ENCODE data around the gene PTCH1. TPM values are rescaled to one million over a fixed set of nuclear protein-coding genes. Genes with fewer than 3 reads are reported as not detected.
A peak's percentile ranks its signal among the peaks of the same experiment; 100 is the strongest.

PTCH1 gene
- total RNA-seq, 1 donor from 2014 or later = 9.9 TPM

DNA sequence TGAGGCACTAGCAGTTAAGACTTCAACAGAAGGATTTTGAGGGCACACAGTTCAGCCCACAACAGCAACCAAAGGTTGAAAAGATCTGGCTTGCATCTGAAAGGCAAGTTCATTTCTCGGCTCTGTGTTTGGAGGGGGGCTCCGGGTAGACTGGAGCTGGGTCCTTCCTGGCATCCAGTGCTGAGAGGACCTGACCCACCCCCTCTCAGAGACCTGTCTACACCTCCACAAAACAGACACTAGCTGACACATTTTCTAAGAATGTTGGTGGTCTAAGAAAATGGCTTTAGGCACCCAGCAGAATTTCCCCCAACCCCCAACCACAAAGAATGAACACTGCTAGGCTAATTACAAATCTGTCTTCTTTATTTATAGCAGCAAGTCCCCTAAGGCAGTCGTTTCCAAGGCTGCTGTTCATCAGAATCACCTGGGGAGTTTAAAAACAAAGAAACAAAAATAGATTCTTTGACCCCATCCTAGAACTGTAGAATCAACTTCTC is 6.2 kb upstream of the PTCH1 start:
- intact Hi-C loops (cut with micrococcal nuclease) = no loop called here
- DNase-seq (ENCODE audit: low spot score) = no peak

DNA sequence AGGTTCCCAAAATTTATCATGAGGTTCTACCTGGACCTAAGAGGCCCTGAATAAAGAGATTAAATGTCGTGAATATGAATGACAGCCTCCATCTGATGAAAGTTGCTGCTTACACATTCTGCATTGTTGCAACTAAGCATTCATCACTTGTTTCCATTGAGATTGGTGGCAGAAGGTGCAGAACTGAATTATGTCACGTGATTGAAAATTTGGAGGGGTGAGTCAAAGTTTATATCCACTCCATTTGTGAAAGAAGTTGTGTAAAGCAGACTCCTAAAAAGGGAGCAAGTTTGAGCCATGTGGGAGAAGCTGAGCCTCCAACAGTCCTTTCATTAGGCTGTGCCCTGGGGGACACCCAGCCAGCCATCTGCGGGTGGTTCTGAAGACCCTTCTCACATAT is 4.9 kb upstream of the PTCH1 start:
- no peaks in the 10 kb centered on the region for H3K36me3 Mint-ChIP-seq (ENCODE audit: low read depth)
- no peak overlapping the region for H3K27ac Mint-ChIP-seq
- H3K27me3 Mint-ChIP-seq (ENCODE audit: insufficient read depth) = peaks cover 53% of the 10 kb centered on the region
- H3K4me3 Mint-ChIP-seq = no peak overlapping the region
- peaks cover 4% of the 10 kb centered on the region for H3K9me3 Mint-ChIP-seq
- peaks cover 1% of the 10 kb centered on the region for H3K4me1 Mint-ChIP-seq (ENCODE audit: low read depth)
- intact Hi-C loops (cut with micrococcal nuclease) = no loop called here
- no peak for DNase-seq (ENCODE audit: low spot score)

More for the DNA sequence above, 6.2 kb upstream of the PTCH1 start:
- Mint-ChIP-seq H3K36me3 (ENCODE audit: low read depth) (no peaks in the 10 kb centered on the region), H3K27ac (no peak overlapping the region), H3K27me3 (ENCODE audit: insufficient read depth) (peaks cover 50% of the 10 kb centered on the region), H3K4me1 (ENCODE audit: low read depth) (no peaks in the 10 kb centered on the region), H3K9me3 (peaks cover 4% of the 10 kb centered on the region), H3K4me3 (no peak overlapping the region)

DNA sequence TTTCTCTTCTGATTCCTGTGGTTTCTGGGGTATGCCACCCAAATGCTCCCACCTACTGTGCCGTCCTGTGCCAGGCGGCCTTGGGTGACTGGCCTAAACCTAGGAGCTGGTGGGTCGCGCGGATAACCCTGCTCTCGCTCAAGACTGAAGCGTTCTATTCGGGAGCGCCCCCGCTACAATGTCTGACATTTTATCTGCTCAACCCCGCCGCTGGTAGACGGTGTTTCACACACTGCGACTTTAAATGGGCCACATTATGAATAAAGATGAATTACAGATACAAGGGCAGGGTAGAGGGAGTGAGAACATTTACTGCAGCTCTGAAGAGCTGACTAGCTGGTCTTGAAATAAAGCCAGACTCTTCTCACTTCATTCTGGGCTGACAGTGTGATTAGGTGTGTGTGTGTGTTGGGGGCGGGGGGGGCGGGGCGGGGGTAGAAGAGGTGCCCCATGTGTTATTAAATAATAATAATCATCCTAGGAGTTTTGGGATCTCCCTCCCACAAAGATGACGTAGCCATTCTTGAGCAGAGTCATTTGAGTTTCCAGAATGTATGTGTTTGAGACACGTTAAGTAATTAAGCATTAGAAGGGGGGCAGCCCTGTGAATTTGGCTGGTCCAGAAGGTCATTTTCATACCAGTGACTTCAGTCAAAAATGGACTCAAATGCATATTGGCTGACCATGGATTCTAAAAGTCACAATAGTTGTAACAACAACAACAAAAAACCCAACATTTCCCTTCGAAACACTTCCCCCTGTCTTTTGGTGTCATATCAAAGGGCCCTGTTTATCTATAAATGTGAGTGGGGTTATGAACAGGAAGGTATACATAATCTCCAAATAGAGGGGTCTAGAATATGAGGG is 1.0 kb upstream of the PTCH1 start:
- H3K27me3 Mint-ChIP-seq (ENCODE audit: insufficient read depth) = peaks cover 75% of the 10 kb centered on the region
- H3K36me3 Mint-ChIP-seq (ENCODE audit: low read depth) = peaks cover 9% of the 10 kb centered on the region
- no peak for DNase-seq (ENCODE audit: low spot score)
- H3K4me3 Mint-ChIP-seq = no peak overlapping the region
- H3K9me3 Mint-ChIP-seq = peaks cover 4% of the 10 kb centered on the region
- peaks cover 11% of the 10 kb centered on the region for H3K4me1 Mint-ChIP-seq (ENCODE audit: low read depth)
- H3K27ac Mint-ChIP-seq = no peak overlapping the region
- intact Hi-C loops (cut with micrococcal nuclease) = loop anchor here (1.0 to 10.0 kb wide), 4 partner anchors 10 to 1137 kb away; partner anchors contain the start of gene PRXL2C

DNA sequence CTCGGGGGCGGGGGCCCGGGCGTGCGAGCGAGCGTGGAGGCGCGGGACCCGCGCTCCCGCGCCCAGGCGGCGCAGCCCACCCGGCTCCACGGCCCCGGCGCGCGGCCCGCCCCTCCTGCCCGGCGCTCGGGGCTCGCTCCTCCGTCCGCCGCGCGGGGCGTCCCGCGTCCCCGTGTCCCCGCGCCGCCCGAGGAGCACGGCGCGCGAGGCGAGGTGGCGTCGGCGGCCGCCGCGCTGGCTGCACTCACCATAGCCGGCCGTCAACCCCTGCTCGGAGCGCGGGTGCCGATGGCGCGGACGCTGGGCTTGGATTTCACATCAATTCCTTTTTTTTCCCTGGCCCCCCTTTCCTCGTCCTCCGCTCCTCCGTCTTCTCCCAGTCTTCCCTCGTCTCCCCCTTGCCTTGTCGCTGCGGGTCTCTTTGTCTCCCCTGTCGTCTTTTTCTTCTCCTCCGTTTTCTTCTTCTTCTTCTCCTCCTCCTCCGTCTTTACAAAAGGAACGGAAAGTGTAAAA is 494 bp downstream of the PTCH1 start:
- peak overlapping the region; percentile 83 for H3K27ac Mint-ChIP-seq
- H3K9me3 Mint-ChIP-seq = peaks cover 4% of the 10 kb centered on the region
- DNase-seq (ENCODE audit: low spot score) = no peak

DNA sequence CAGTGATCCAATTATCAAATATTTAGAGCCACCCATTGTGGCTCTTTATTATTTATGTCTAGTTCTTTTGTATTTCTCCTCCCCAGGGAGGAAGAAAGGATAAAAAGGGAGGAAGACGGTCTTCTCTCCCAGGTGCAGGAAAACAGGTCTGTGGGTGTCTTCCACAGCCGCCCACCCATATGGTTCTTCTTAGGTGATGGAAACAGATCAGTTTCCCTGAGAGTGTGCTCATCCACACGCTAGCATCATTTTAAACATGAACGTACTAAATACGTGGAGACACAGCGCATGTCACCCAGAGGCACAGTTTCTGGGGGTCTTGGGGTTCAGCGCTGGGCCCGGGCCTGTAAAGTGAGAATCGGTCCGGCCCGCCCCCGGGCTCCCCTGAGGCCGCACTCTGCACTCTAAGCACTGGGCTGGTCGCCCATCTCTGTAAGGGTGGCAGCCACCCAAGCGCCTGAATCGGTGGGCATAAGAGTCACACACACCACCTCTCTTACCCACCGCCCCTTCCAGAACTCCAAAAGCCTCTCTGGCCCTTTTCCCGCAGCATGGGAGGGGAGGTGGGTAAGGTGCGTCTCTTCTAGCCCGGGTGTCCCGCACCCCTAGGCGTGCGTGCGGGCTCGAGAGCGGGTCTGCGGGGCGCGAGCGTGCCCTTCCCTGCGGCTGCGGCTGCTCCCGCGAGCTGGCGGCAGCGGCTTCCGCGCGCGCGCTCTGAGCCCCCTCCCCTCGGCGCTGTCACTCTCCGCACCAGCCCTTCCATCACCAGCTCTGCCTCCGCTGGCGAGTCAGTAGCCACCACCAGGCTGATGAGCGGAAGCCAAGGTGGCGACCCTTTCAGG is 1.3 kb downstream of the PTCH1 start:
- DNase-seq (ENCODE audit: low spot score) = no peak
- Mint-ChIP-seq H3K36me3 (ENCODE audit: low read depth) (peaks cover 9% of the 10 kb centered on the region), H3K4me3 (peak overlapping the region; percentile 58), H3K4me1 (ENCODE audit: low read depth) (peaks cover 23% of the 10 kb centered on the region), H3K27ac (no peak overlapping the region), H3K27me3 (ENCODE audit: insufficient read depth) (peaks cover 70% of the 10 kb centered on the region), H3K9me3 (peaks cover 4% of the 10 kb centered on the region)
- intact Hi-C loops (cut with micrococcal nuclease) = loop anchor here (10.0 kb wide), 3 partner anchors 91 to 1139 kb away; partner anchors contain the start of gene PRXL2C

More for the DNA sequence above, 494 bp downstream of the PTCH1 start:
- H3K36me3 Mint-ChIP-seq (ENCODE audit: low read depth) = peaks cover 9% of the 10 kb centered on the region
- peaks cover 76% of the 10 kb centered on the region for H3K27me3 Mint-ChIP-seq (ENCODE audit: insufficient read depth)
- intact Hi-C loops (cut with micrococcal nuclease) = loop anchor here (10.0 kb wide), 3 partner anchors 91 to 1139 kb away; partner anchors contain the start of gene PRXL2C
- H3K4me1 Mint-ChIP-seq (ENCODE audit: low read depth) = peaks cover 22% of the 10 kb centered on the region
- H3K4me3 Mint-ChIP-seq = peak overlapping the region; percentile 93

DNA sequence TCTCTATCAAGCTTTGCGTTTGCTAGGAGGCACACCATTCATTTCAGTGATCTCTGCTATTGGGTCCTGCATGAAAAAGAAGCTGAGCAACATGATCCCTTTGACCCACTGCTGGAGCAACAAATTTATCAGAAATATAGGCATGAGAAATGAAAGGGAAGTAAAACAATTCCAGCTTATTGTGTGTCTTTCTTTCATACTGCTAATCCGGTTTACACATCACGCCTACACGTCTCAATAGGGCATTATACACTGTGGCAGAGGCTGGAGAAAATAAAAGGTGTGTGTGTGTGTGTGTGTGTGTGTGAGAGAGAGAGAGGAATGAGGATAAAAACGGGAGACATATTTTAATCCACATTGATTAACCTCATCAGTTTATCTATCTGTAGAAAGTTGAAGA is 2.4 kb downstream of the PTCH1 start:
- Mint-ChIP-seq H3K27me3 (ENCODE audit: insufficient read depth) (peaks cover 71% of the 10 kb centered on the region), H3K9me3 (no peaks in the 10 kb centered on the region), H3K4me3 (peak overlapping the region; percentile 1), H3K4me1 (ENCODE audit: low read depth) (peaks cover 34% of the 10 kb centered on the region), H3K27ac (no peak overlapping the region), H3K36me3 (ENCODE audit: low read depth) (peaks cover 9% of the 10 kb centered on the region)
- intact Hi-C loops (cut with micrococcal nuclease) = loop anchor here (5.0 to 10.0 kb wide), 4 partner anchors 90 to 1140 kb away; partner anchors contain the start of genes PRXL2C and ZNF367
- DNase-seq (ENCODE audit: low spot score) = no peak

DNA sequence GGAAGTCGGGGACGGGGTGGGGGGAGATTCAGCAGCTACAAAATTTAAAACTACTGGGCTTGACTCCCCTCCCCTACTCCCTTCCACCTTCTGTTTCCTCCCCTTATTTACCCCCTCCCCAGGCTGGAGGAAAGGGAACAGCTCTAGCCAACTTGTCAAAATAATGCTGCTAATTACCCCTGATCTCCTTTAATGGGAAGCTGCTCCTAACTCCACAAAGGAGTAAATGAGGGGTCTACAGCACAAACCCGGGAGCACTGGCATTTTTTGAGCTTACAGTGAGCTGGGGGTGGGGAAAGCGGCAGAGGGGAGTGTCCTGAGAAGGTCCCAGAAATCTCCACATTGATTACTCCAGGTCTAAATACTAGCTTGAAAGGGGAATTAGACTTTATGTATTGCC is 3.1 kb downstream of the PTCH1 start:
- H3K27me3 Mint-ChIP-seq (ENCODE audit: insufficient read depth) = peaks cover 72% of the 10 kb centered on the region
- intact Hi-C loops (cut with micrococcal nuclease) = loop anchor here (5.0 to 10.0 kb wide), 4 partner anchors 89 to 1141 kb away; partner anchors contain the start of genes PRXL2C and ZNF367
- H3K27ac Mint-ChIP-seq = no peak overlapping the region
- no peak for DNase-seq (ENCODE audit: low spot score)
- peaks cover 9% of the 10 kb centered on the region for H3K36me3 Mint-ChIP-seq (ENCODE audit: low read depth)
- H3K4me3 Mint-ChIP-seq = no peak overlapping the region
- H3K9me3 Mint-ChIP-seq = no peaks in the 10 kb centered on the region
- peaks cover 38% of the 10 kb centered on the region for H3K4me1 Mint-ChIP-seq (ENCODE audit: low read depth)

DNA sequence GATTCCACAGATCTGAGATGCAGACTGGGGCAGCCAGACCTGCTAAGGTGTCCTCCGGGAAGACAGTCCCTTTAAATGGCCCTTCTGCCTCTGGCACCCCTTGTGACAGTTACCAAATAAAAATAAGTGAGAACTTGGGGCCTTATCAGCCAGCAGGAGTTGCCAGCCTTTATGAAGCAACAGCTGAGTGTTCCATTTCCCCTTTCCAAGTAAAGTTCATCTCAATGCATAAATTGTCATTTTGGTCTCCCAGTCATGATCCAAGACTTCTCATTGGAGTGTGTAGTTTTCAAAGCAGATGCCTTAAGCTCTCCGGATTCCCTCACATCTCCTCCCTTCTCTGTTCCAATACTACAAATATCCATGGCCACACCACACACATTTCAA is 4.1 kb downstream of the PTCH1 start:
- no peak for DNase-seq (ENCODE audit: low spot score)
- intact Hi-C loops (cut with micrococcal nuclease) = loop anchor here (5.0 to 10.0 kb wide), 4 partner anchors 88 to 1142 kb away; partner anchors contain the start of genes PRXL2C and ZNF367
- Mint-ChIP-seq H3K9me3 (no peaks in the 10 kb centered on the region), H3K4me3 (peak overlapping the region; percentile 84), H3K36me3 (ENCODE audit: low read depth) (peaks cover 10% of the 10 kb centered on the region), H3K4me1 (ENCODE audit: low read depth) (peaks cover 42% of the 10 kb centered on the region), H3K27ac (peak overlapping the region; percentile 36), H3K27me3 (ENCODE audit: insufficient read depth) (peaks cover 68% of the 10 kb centered on the region)

DNA sequence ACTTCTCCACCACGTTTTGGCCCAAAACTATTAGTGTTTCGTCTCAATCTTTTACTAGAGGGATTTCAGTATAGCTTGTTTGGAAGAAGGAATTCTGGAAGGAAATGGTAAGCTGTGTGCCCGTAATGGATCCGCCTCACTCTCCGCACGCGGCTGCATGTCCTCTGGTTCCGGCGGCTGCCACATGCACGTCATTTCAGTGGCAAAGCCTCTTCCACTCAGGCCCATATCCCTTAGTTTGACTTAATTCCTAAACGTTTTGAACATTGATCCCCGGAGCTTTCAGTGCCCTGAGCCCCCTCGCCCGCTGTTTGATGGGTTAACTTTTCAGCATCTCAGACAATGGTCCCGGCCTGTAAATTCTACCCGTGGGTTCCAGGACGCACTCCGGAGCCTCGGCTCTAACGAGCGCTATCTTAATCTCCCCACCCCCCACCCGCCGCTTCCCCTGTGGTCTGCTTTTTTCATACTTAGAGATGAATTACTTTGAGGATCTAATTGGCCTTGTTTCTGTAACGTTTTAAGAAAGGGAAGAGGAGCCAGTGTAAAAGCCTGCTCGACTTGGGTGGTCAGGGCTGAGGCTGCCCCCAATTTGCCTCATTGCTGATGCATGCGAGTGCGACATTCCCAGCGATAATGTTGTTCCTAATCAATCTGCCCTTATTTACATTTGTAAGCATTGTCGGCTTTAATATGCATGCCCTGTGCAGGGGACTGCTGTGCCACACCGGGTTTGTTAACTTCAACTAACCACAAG is 4.6 kb downstream of the PTCH1 start:
- Mint-ChIP-seq H3K4me3 (peak overlapping the region; percentile 84), H3K36me3 (ENCODE audit: low read depth) (peaks cover 10% of the 10 kb centered on the region), H3K27ac (peak overlapping the region; percentile 36), H3K4me1 (ENCODE audit: low read depth) (peaks cover 47% of the 10 kb centered on the region), H3K27me3 (ENCODE audit: insufficient read depth) (peaks cover 65% of the 10 kb centered on the region), H3K9me3 (no peaks in the 10 kb centered on the region)
- intact Hi-C loops (cut with micrococcal nuclease) = loop anchor here (1.0 to 10.0 kb wide), 6 partner anchors 87 to 1143 kb away; partner anchors contain the start of genes PRXL2C and ZNF367
- no peak for DNase-seq (ENCODE audit: low spot score)

DNA sequence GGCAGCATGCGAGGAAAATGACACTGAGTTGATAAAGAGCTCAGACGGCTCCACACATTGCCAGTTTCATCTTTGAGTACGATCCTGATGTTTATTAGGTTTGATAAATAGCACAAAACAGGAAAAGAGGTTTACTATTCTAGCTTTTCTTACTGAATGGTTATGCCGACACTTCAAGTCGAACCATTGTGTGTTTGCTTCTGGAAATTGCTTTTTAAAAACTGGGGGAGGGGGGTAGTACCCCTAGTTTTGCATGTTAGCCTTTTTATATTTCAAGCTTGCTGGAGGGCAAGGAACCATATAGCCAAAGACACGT is 5.2 kb downstream of the PTCH1 start:
- H3K4me3 Mint-ChIP-seq = peak overlapping the region; percentile 84
- peaks cover 44% of the 10 kb centered on the region for H3K4me1 Mint-ChIP-seq (ENCODE audit: low read depth)
- peak overlapping the region; percentile 80 for H3K27ac Mint-ChIP-seq
- H3K27me3 Mint-ChIP-seq (ENCODE audit: insufficient read depth) = peaks cover 62% of the 10 kb centered on the region
- H3K36me3 Mint-ChIP-seq (ENCODE audit: low read depth) = peaks cover 10% of the 10 kb centered on the region
- intact Hi-C loops (cut with micrococcal nuclease) = loop anchor here (1.0 to 10.0 kb wide), 6 partner anchors 87 to 1143 kb away; partner anchors contain the start of genes PRXL2C and ZNF367
- no peaks in the 10 kb centered on the region for H3K9me3 Mint-ChIP-seq
- no peak for DNase-seq (ENCODE audit: low spot score)

DNA sequence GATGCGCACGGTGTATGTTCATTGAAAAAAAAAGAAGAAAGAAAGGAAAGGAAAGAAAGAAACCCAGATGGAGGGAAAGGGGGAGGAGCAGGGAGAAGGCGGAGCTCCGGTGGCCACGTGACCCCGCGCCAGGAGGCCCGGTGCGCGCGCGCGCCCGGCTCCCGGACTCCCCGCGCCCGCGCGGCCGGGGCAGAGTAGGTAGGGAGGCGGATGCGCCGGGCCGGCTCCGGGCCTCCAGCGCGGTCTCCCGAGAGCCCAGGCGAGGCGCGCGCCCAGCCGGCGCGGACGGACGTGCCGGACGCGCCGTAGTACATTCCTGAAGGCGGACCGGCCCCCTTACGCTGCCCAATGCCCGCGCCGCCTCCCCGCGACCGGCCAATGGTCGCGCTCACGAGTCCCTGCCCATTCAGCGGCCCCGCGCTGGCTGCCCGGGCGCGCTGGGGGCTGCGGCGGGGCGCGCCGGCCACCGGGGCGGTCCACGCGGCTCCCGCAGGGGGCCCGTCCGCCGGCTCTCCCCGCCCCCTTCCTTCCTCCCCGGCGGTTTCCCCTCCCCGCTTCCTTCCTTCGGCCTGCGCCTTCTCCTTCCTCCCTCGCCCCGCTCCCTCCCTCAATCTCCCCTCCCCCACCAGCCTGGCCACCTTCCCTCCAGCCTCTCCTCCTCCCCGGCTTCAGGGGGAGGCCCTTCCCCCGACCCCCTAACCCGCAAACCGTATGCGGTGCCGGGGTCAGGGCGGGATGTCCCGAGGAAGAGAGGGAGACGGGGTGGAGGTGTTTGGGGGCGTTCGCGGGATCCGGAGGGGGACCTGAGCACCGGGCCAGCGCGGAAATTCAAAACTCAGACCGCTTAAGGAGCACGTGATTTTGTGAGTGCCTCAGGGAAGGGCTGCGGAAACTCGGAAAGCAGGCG is 5.8 kb downstream of the PTCH1 start:
- no peaks in the 10 kb centered on the region for H3K9me3 Mint-ChIP-seq
- peak; percentile 82 for DNase-seq (ENCODE audit: low spot score)
- H3K36me3 Mint-ChIP-seq (ENCODE audit: low read depth) = peaks cover 8% of the 10 kb centered on the region
- H3K4me1 Mint-ChIP-seq (ENCODE audit: low read depth) = peaks cover 41% of the 10 kb centered on the region
- H3K27me3 Mint-ChIP-seq (ENCODE audit: insufficient read depth) = peaks cover 61% of the 10 kb centered on the region
- intact Hi-C loops (cut with micrococcal nuclease) = loop anchor here (1.0 to 10.0 kb wide), 10 partner anchors 17 to 1144 kb away; partner anchors contain the start of genes ERCC6L2, PRXL2C and ZNF367
- peak overlapping the region; percentile 84 for H3K4me3 Mint-ChIP-seq
- H3K27ac Mint-ChIP-seq = peak overlapping the region; percentile 88
